ENCODE measurements around the gene MAPK4. TPM values are rescaled to one million over a fixed set of nuclear protein-coding genes. Genes with fewer than 3 reads are reported as not detected.

MAPK4 gene
- total RNA-seq, 6 donors from 2014 or later = 1.0 to 12.0 (median 6.7) TPM

GRCh38 chr18:50721451-50722120 lies 161.7 kb downstream of the MAPK4 start:
- no peak for DNase-seq
- H3K4me3 ChIP-seq = no peak overlapping the region
- H3K27ac ChIP-seq = no peak overlapping the region
- ATAC-seq (ENCODE audit: low FRiP score in 2 of 2) = no peak
- TF ChIP-seq POLR2A (IDR thresholded peaks at IDR 0.05) = no peak
- no peak for TF ChIP-seq EP300 (IDR thresholded peaks at IDR 0.05)
- TF ChIP-seq CTCF (IDR thresholded peaks at IDR 0.05) = no peak
- no peak for TF ChIP-seq POLR2AphosphoS5 (IDR thresholded peaks at IDR 0.05)
- H3K36me3 ChIP-seq = no peaks in the 10 kb centered on the region
- no peaks in the 10 kb centered on the region for H3K9me3 ChIP-seq
- 87% methylated on average over 3 to 4 of the region's 4 CpGs for WGBS, 2 donors
- no peaks in the 10 kb centered on the region for H3K4me1 ChIP-seq
- H3K27me3 ChIP-seq = no peaks in the 10 kb centered on the region

DNA sequence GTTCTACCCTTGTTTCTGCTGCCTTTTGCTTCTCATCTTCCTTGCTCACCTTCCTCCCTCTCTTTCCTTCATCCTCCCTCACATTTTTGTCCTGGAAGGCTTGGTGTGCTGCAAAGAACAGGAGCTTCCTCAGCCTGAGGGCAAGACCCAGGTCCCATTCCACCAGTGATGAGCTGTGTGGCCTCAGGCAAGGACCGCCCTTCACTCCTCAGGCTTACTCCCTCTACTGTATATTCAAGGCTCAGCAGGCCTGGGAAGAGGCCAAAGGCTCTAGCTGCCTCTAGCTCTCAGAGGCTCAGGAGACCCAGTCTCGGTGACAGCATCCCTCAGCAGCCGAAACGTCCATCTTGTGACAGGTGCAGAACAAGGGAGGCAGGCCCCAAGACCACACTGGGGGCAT lies 162.4 kb downstream of the MAPK4 start:
- no peak overlapping the region for H3K27ac ChIP-seq
- WGBS, 2 donors = 75 to 89% methylated on average over 1 to 4 of the region's 4 CpGs
- H3K9me3 ChIP-seq = no peaks in the 10 kb centered on the region
- no peaks in the 10 kb centered on the region for H3K27me3 ChIP-seq
- TF ChIP-seq POLR2A (IDR thresholded peaks at IDR 0.05) = no peak
- no peak for TF ChIP-seq POLR2AphosphoS5 (IDR thresholded peaks at IDR 0.05)
- ATAC-seq (ENCODE audit: low FRiP score in 2 of 2) (no peak), DNase-seq (no peak)
- no peaks in the 10 kb centered on the region for H3K4me1 ChIP-seq
- no peak overlapping the region for H3K4me3 ChIP-seq
- H3K36me3 ChIP-seq = no peaks in the 10 kb centered on the region

- Histone ChIP-seq H3K4me1 (no peaks in the 10 kb centered on the region), H3K27me3 (no peaks in the 10 kb centered on the region), H3K36me3 (no peaks in the 10 kb centered on the region), H3K9me3 (no peaks in the 10 kb centered on the region), H3K4me3 (no peak overlapping the region), H3K27ac (no peak overlapping the region)
- DNase-seq = no peak
- TF ChIP-seq CTCF (IDR thresholded peaks at IDR 0.05) (no peak), POLR2A (IDR thresholded peaks at IDR 0.05) (no peak), POLR2AphosphoS5 (IDR thresholded peaks at IDR 0.05) (no peak), EP300 (IDR thresholded peaks at IDR 0.05) (no peak)
- no peak for ATAC-seq (ENCODE audit: low FRiP score in 2 of 2)
- 68 to 82% methylated on average over 5 of the region's 5 CpGs for WGBS, 2 donors
These were observed 164.9 kb downstream of the MAPK4 start for GRCh38 chr18:50724751-50725151.

GRCh38 chr18:50726960-50727589 lies 167.2 kb downstream of the MAPK4 start:
- H3K36me3 ChIP-seq = no peaks in the 10 kb centered on the region
- H3K4me1 ChIP-seq = no peaks in the 10 kb centered on the region
- 25 to 49% methylated on average over 9 to 10 of the region's 10 CpGs for WGBS, 2 donors
- H3K27ac ChIP-seq = no peak overlapping the region
- no peaks in the 10 kb centered on the region for H3K9me3 ChIP-seq
- H3K27me3 ChIP-seq = no peaks in the 10 kb centered on the region
- no peak overlapping the region for H3K4me3 ChIP-seq
- TF ChIP-seq EP300 (IDR thresholded peaks at IDR 0.05) = no peak
- no peak for TF ChIP-seq CTCF (IDR thresholded peaks at IDR 0.05)
- no peak for TF ChIP-seq POLR2A (IDR thresholded peaks at IDR 0.05)
- TF ChIP-seq POLR2AphosphoS5 (IDR thresholded peaks at IDR 0.05) = no peak
- ATAC-seq (ENCODE audit: low FRiP score in 2 of 2) = no peak
- no peak for DNase-seq

DNA sequence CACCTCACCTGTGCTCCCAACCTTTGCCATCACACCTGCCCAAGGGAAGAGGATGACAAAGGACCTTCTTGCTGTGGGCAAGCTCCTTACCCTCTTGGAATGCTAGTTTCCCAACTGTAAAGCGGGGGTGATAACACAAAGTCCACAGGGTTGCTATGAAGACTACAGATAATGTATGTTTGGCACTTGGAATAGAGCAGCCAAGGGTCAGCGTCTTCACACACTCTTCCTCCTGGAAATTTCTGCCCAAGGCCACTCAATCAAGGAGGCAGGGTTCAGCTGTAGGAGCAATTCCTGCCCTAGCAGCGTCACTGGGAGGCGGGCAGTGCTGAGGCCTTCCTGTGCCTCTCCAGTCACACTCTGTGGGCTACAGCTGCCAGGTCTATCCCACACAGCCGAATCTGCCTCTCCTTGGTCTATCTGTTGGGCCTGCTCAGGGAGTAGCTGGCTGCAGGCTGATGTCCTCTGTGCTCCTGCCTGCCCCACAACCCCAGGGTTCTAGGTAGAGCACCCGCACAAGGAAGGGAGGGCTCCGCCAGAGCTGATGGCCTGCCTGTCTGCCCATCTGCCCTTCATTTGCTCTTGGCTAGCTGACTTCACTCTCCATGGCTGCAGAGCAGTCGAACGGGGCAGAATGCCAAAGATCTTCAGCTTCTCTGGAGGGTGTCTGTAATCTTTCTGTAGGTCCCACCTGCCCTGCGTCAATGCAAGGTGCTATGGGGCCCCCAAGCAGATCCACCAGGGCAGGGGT lies 168.0 kb downstream of the MAPK4 start:
- H3K4me1 ChIP-seq = no peaks in the 10 kb centered on the region
- WGBS, 2 donors = 79 to 84% methylated on average over 2 to 10 of the region's 10 CpGs
- H3K4me3 ChIP-seq = no peak overlapping the region
- no peaks in the 10 kb centered on the region for H3K9me3 ChIP-seq
- no peak overlapping the region for H3K27ac ChIP-seq
- TF ChIP-seq POLR2AphosphoS5 (IDR thresholded peaks at IDR 0.05) (no peak), CTCF (IDR thresholded peaks at IDR 0.05) (no peak), EP300 (IDR thresholded peaks at IDR 0.05) (no peak), POLR2A (IDR thresholded peaks at IDR 0.05) (no peak)
- no peak for ATAC-seq (ENCODE audit: low FRiP score in 2 of 2)
- H3K36me3 ChIP-seq = no peaks in the 10 kb centered on the region
- no peaks in the 10 kb centered on the region for H3K27me3 ChIP-seq
- DNase-seq = no peak

All from upper lobe of left lung (tissue), 6 donors.